GM10847 (cell line): ENCODE data around the gene WASF2.

Source experiments
- POLR2A ChIP-seq: IDR thresholded peaks from 2 replicates; pipeline ENCODE4 v1.6.1; 2011; ENCODE audit not compliant: insufficient read length; ENCODE audit errors: extremely low read depth

The WASF2 gene, protein sequence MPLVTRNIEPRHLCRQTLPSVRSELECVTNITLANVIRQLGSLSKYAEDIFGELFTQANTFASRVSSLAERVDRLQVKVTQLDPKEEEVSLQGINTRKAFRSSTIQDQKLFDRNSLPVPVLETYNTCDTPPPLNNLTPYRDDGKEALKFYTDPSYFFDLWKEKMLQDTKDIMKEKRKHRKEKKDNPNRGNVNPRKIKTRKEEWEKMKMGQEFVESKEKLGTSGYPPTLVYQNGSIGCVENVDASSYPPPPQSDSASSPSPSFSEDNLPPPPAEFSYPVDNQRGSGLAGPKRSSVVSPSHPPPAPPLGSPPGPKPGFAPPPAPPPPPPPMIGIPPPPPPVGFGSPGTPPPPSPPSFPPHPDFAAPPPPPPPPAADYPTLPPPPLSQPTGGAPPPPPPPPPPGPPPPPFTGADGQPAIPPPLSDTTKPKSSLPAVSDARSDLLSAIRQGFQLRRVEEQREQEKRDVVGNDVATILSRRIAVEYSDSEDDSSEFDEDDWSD

DNA sequence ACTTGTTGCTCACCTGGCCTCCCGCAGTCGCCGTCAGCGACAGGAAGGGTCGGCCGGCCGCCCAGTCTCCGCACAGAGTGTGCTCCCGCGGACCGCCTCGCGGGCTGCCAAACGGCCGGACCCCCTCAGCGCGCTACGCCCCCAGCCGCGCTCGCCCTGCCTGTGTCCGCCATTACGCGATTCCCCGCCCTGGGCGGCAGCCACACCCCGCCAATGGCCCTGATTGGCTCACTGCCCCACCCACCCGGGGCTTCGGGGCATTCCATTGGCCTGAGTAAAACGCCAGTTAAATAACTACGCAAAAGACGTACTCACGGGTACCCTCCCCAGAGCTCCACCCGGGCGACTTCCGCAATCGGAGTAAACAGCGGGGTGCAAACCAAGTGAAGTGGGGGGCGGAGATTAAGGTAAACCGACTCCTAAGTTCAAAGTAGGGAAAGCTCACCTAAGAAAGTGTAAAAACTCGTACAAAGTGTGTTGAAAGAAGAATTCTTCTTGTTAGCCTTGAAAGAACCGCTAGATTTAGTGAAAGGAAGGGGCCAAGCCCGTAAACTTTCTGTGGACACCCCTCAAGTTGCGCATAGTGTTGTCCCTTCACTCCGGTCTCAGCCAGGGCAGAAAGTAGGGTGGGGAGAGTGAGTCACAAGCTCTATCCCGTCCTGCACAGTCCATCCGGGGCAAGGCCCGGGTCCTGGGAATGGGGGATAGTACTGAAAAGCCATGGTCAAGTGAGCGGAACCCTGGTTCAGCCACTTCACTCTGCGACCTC, at the start of gene WASF2:
Gene WASF2, minus strand, starts transcription at position 195 of the 769 bp plus-strand sequence. CDS start 61,277 bp downstream, outside the sequence.
- TF ChIP-seq POLR2A: peak; percentile 89

DNA sequence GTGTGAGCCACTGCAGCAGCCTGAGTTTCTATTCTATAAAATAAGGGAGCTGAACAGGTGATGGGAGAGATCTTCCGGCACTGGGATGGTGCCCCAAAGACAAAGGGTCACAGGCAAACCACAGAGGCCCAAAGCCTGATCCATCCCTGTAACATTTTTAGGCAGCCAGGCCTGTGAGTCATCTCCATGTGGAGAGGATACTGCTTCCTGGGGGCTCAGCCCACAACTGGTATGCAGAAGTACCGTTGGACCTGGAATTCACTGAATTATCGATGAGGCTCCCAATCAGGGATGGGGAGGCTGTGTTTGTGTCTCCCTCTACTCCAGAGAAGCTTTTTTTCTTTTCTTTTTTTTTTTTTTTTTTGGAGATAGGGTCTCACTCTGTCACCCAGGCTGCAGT, 48.8 kb upstream of the WASF2 start:
- TF ChIP-seq POLR2A: no peak

DNA sequence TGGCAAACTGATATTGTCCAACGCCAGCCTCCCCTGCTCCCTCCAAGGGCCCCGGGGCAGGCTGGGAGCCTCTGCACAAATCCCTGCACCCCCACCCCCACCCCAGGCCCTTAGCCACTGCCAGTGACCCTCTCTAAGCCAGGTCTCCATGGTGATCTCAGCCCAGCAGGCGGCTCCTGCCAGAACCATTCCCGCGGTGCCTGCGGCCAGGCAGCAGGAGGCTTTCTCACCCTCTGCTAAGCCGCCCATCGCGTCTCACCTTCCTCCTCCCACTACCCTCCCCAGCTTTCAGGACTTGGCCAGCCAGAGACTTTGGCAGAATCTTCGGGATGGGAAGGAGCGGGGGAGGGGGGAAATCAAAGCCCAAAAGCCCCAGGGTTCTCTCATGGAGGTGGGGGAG, 46.8 kb upstream of the WASF2 start:
- TF ChIP-seq POLR2A: no peak

DNA sequence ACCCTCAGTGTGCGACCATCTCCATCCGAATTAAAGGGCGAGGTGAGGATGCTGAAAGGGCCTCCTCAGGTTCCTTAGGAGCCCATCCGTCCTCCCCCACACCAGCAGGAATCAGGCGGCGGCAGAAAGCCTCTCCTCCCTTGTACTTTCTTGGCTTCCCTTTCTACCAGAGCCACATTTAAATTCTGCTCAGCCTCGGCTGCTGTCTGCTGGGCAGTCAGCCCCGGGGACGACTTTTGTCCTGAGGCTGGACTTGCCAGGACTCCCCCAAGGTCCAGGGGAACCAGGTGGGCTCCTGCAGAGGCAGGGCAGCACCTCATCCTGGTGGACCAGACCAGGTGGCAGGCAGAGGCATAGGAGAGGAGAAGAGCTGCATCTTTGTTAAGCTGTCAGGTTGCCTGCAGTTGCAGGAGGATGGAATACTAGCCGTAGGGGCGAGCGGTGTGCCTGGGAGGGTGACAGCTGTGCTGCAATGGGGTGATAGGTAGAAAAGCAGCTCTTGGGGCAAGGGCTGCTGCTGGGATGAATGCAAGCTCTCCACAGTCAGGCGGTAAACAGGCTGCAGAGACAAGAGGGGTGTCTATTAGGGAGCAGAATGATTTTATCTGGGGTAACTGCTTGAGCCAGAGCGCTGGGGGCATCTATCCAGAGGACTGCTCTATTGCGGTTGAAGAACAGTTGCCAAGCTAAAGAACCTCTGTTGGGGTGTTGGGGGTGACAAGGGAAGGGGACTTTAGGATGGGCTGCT, 46.2 kb upstream of the WASF2 start:
- TF ChIP-seq POLR2A: no peak

DNA sequence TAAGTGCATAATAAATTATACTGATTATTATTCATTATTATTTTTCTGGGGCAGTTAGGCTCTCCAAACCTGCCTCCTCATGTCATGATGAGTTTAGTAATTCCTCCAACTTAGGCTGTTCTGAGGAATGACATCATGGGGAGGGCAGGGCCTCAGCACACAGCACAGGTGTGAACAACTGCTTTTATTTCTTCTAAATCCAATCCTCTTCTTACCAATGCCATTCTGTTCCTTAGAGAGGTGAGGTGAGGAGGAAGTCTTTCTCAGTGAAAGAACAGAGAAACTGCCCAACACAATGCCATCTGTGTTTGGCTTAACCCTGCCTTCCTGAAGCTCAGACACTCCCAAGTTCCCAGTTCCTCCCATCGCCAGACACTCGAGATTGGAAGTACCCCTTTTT, 45.4 kb upstream of the WASF2 start:
- TF ChIP-seq POLR2A: no peak

DNA sequence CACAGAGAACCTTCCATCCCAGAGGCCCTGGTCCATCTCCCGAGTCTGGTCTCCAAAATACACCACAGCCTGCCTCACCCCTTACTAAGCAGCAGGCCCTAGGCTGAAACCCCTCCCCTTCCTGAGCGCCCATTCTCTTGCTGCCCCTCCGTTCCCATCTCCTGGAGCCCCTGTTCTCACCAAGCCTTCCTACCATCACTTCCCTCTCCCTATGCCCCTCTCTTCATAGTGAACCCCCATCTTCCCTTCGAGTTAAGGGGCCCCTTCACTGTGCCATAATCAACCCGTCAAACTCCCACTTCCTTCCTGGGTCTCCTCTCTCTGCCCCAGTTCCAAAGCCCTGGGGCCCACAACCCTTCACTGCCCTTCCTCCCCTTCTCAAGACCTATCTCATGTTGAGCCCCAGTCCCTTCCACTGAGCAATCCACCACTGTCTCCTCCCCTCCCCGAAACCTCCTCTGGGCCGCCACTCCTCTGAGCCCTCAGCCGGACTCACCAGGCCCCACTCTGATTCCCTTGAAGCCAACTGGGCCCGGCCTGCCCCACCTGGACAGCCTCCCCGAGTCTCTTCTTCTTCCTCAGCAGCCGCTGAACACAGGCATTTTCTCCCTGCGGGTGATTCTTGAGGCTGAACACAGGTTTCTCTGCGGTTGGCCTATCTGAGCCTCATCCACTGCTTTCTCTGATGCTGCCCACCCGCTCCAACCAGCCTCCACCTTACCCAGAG, 42.2 kb upstream of the WASF2 start:
- no peak for TF ChIP-seq POLR2A

DNA sequence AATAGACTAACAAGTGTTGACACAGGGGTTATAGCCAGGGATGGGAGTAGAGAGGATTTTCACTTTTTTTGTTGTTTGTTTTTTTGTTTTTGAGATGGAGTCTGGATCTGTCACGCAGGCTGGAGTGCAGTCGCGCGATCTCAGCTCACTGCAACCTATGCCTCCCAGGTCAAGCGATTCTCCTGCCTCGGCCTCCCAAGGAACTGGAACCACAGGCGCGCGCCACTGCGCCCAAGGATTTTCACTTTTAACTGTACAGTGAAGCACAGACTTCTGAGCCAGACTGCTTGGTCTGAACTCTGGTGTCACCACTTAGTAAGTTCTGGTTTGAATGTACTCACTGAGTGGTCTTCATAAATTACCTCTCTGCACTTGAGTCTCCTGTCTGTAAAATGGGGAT, 40.2 kb upstream of the WASF2 start:
- no peak for TF ChIP-seq POLR2A

DNA sequence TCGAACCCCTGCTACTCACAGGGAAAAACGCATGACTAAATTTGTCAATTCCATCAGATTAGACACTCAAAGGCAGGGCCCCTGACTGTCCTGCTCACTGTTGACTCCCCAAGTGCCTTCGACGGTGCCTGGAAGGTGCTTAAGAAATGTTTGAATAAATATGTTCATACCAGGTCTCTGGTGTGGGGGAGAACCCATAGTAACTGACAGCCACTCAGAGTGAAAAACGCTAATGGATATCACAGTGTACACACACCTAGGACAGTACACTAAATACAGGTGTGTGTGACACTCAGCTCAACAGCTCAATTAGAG, 39.7 kb upstream of the WASF2 start:
- TF ChIP-seq POLR2A: no peak

DNA sequence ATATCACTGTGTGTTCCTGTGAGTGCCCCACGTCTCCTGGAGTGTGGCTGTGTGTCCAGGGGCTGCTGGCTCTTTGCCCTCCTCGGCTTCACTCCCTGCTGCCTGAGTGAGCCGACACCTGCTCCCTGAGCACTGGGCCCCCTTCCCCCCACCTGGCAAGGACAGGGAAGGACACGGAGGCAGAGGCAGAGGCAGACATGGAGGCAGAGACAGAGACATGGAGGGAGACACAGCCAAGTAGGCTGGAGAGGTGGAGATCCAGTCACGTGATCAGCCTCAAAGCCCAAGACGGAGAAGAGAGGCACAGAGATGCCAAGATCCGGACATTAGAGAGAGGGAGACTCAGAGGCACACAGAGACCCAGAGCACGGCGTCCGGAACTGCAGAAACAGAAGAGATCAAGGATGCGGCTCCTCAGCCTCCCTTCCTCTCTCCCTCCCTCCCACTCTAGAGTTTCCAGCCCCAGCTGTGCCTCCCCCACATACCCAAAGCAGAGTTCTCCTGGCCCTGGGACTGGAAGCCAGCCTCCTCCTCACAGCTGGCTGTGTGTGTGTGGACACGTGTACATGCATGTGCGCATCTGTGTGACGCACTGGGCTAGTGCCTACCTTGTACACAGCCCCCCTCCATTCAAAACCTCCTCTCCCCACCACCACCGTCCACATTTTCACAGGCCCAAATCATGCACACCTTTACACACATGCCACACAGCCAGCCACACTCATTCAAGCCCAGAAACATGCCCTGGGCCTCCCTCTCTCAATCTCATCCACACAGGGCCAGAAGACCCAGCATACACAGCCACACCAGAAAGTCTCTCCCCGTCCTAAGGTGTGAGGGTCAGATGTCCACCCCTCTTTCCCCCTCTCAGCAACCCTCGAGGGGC, 39.1 kb upstream of the WASF2 start:
- TF ChIP-seq POLR2A: no peak

DNA sequence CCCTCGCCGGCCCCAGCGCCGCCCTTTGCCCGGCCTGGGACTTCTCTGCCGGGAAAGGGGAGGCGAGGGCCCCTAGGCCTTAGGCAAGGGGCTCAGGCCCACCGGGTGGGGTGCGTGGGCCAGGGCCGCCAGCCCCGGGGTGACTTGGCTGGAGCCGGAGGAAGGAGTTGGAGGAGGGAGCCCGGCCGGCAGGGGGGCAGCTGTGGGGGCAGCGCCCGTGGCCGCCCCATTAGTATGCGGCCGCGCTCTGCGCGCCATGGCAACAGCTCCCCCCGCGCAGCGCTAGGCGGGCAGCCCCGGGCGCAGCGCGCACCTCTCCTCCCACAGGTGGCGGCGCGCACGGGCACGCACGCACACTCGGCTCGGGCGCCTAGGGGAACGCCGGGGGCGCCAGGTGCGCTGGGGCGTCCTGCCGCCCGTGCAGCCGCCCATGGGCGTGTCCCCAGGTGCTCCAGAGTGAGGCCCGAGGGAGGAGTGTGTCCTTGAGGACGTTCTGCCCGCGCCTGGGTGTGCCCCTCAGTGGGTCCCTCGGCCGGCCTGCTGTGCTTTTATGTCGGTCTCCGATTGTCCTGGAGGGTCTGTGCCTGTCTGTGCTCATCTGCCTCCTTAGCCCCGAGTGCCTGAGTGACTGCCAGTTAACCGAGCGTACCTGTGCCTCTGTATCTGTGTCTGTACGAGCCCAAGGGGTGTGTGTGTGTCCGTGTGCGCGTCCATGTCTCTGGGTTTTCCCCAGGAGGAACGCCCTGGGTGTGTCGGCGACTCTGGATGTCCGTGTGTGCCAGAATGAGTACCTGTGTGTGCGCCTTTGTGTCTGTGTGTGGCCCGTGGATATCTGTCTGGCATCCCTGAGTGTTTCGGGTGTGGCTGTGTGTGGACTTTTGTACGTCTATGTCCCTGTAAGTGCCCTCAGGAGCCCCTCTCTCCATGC, 38.2 kb upstream of the WASF2 start:
- no peak for TF ChIP-seq POLR2A

DNA sequence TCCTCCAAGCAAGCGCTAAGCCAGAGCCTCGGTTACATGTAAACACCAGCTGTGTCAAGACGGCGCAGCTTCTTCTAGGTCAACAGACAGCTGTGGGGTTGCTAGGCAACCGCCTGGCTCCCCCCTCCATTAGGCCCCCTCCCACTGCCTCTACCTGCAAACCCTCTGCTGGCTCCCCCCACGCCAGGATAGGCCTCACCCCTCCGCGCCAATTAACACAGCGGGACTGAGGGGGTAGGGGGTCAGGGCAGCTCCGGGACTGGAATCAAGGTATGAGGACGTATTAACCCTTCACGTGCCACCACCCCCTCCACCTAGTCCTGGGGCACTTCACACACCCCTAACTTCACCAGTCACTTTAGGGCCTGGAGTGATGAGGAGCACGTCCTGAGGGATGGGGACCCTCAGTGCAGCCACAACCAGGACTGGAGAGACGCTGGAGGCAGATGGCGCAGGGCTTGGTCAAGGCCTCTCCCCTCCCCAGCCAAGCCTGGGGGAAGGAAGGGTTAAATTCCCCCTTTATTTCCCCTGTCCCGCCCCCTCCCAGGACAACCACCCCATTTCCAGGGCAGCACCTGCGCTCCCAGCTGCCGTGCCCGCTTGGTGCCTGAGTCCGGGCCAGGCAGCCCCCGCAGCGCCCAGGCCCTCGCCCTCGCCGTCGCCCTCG, 37.4 kb upstream of the WASF2 start:
- no peak for TF ChIP-seq POLR2A

DNA sequence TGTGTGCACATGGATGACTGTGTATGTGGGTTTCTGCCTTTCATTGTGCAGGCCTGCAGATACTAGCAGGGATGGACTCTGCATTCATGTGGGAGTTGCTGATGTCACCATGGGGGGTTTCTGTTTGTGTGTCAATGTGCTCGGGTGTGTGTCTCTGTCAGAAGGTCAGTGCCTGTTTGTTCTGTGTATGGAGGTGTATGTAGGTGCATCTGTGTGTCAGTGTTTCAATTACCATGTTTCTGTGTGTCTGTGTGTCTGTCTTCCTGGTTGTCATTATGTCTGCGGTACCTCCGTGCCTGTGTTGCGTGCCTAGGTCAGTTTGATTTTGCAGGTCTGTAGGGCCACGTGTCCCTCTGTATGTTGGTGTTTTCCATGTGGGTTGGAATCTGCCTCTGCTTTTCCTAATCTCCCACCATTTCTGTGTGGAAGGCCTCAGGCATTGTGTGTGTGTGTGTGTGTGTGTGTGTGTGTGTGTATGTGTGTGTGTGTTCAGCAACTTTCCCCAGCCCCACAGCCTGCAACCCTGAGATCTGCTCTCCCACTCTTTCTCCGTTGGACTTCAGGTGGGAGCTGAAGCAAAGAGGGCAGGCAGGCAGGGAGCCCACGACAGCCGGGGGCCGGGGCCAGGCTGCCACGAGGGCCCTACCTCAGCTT, 36.7 kb upstream of the WASF2 start:
- TF ChIP-seq POLR2A: no peak
